RWPE1 (cell line): ENCODE results near the gene DEFB129.

Experiments
- CTCF ChIA-PET: fragments of 350-600 bp; sonication (Branson Sonifier 250); formaldehyde crosslinking; extraction: SDS; loops from one replicate; lab custom pipeline; 2021; lab: Yijun Ruan, JAX
- POLR2A ChIA-PET: fragments of 400-600 bp; formaldehyde crosslinking; extraction: SDS; loops from one replicate; lab custom pipeline; 2020; ENCODE audit warnings: antibody characterized with exemption; ENCODE audit not compliant: low non-redundant PET; lab: Yijun Ruan, JAX
- DNase-seq: peaks from one replicate; pipeline ENCODE4 v3.0.0; 2012; ENCODE audit warnings: low spot score
- H3K27ac ChIP-seq: fragments of 450-650 bp; 2 replicates; pipeline ENCODE4 v1.5.1; 2017
- CTCF ChIP-seq: fragments of 450-650 bp; conservative IDR thresholded peaks from 2 replicates; pipeline ENCODE4 v1.5.1; 2017; ENCODE audit warnings: low read depth, mild to moderate bottlenecking

DEFB129 gene

GRCh38 chr20:272718-273117 is 45.7 kb downstream of the DEFB129 start:
- ChIA-PET CTCF (no interaction called here), POLR2A (no interaction called here)
- DNase-seq = no peak

GRCh38 chr20:273884-274283 is 46.8 kb downstream of the DEFB129 start:
- CTCF ChIA-PET = interaction anchor here (1.1 kb wide), 1 partner anchor 57 kb away, joined by 3 read pairs; no protein-coding TSS in a partner anchor

More at GRCh38 chr20:272718-273117, 45.7 kb downstream of the DEFB129 start:
- no peak for TF ChIP-seq CTCF
- no peak overlapping the region for H3K27ac ChIP-seq

GRCh38 chr20:275791-276190 is 48.7 kb downstream of the DEFB129 start:
- ChIA-PET POLR2A (no interaction called here), CTCF (interaction anchor here (0.7 kb wide), 1 partner anchor 55 kb away, joined by 3 read pairs; no protein-coding TSS in a partner anchor)
- no peak overlapping the region for H3K27ac ChIP-seq
- TF ChIP-seq CTCF = no peak
- no peak for DNase-seq

More at GRCh38 chr20:273884-274283, 46.8 kb downstream of the DEFB129 start:
- no peak overlapping the region for H3K27ac ChIP-seq
- POLR2A ChIA-PET = no interaction called here
- no peak for TF ChIP-seq CTCF
- no peak for DNase-seq

- no peak for TF ChIP-seq CTCF
- POLR2A ChIA-PET = no interaction called here
- no peak for DNase-seq
- H3K27ac ChIP-seq = no peak overlapping the region
- CTCF ChIA-PET = interaction anchor here (1.8 kb wide), 1 partner anchor 53 kb away, joined by 19 read pairs; no protein-coding TSS in a partner anchor
Measured at GRCh38 chr20:276620-277495, 49.8 kb downstream of the DEFB129 start.

- POLR2A ChIA-PET = no interaction called here
- no peak overlapping the region; the same call in 1 of the 2 replicates for H3K27ac ChIP-seq
- no peak for TF ChIP-seq CTCF
- CTCF ChIA-PET = interaction anchor here (1.8 kb wide), 1 partner anchor 53 kb away, joined by 19 read pairs; no protein-coding TSS in a partner anchor
- DNase-seq = no peak
Measured at GRCh38 chr20:277496-277781, 50.4 kb downstream of the DEFB129 start.

- TF ChIP-seq CTCF = no peak
- CTCF ChIA-PET = interaction anchor here (1.0 to 1.8 kb wide), 2 partner anchors 12 to 52 kb away, joined by 4 to 19 read pairs; no protein-coding TSS in a partner anchor
- DNase-seq = no peak
- POLR2A ChIA-PET = no interaction called here
- peak overlapping the region; percentile 65 for H3K27ac ChIP-seq
Measured at GRCh38 chr20:278181-278580, 51.1 kb downstream of the DEFB129 start.
